ENCODE measurements around the gene PSMG4.

DNA sequence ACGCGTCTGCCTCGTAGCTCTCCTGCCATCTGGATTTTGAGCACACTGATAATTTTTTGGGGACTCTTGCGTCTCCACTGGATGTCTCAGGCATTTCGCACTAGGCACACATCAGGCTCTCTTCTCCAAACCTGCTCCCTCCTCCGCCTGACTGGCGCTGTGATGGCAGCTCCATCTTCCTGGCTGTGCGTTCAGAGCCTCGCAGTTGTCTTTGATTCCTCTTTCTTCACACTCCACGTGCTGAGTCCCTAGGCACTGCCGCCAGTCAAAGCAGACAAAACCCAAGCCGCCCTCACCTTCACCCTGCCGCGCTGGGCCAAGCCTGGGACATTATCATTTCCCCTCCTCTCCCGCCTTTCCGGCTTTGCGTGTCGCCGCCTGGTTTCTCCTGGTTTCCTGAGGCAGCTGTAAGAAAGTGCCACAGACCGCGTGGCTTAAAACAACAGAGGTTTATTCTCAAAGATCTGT is 778 bp downstream of the PSMG4 start:
- TF ChIP-seq GATA3 (IDR thresholded peaks at IDR 0.05; ENCODE audit: low read depth, low read length) (no peak), GATA2 (IDR thresholded peaks at IDR 0.05; ENCODE audit: low read depth, low read length) (no peak)

All from SH-SY5Y (cell line).